GM12875 (cell line): Measurements from ENCODE around the gene IL4.
"Not testable (repeated sequence)": the region's sequence is repeated elsewhere in the genome, so short reads cannot be mapped to it uniquely, and the experiment has no call there.

Source experiments
- H3K4me3 ChIP-seq: one replicate; pipeline ENCODE4 v1.5.1; 2011; ENCODE audit warnings: low read depth, low read length, control low read depth
- TF ChIP-seq, protein P1 (sequence below): IDR thresholded peaks from 2 replicates; pipeline ENCODE4 v1.5.1; 2011; ENCODE audit warnings: low read depth, mild to moderate bottlenecking, control low read depth, inconsistent platforms, low read length, moderate library complexity, borderline replicate concordance; ENCODE audit not compliant: insufficient read depth

IL4 gene

DNA sequence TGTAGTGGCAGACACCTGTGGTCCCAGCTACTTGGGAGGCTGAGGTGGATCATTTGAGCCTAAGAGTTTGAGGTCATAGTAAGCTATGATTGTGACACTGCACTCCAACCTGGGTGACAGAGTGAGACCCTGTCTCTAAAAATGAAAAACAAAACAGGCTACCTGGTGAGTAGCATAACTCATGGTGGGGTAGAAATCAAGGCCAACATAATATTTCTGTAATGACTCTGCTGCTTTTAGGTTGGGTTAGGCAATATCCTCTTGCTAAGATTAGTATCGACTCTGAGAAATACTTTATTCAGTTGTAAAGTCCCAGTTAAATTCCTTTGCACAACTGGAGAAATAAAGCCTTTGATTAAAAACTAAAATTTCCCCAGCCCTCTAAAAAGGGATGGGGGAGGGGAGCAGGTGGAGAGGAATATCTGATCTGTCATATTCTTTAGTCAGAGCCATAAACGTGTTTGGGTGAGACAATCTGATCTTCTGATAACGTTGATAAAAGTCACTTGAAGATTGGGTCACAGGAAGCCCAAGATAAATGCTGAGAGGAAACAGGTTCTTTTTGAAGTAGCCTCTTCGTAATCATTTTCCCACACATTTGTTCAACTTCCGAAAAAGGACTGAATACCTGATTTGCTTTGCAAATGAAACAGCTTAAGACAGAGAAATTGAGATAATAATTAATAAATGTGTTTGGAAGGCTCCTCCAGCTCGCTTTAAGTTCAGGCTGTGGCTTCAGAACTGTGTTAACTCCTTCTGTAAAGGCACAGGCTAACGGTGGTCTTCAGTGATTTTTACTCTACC lies 14.9 kb downstream of the IL4 start:
- TF ChIP-seq, protein P1, sequence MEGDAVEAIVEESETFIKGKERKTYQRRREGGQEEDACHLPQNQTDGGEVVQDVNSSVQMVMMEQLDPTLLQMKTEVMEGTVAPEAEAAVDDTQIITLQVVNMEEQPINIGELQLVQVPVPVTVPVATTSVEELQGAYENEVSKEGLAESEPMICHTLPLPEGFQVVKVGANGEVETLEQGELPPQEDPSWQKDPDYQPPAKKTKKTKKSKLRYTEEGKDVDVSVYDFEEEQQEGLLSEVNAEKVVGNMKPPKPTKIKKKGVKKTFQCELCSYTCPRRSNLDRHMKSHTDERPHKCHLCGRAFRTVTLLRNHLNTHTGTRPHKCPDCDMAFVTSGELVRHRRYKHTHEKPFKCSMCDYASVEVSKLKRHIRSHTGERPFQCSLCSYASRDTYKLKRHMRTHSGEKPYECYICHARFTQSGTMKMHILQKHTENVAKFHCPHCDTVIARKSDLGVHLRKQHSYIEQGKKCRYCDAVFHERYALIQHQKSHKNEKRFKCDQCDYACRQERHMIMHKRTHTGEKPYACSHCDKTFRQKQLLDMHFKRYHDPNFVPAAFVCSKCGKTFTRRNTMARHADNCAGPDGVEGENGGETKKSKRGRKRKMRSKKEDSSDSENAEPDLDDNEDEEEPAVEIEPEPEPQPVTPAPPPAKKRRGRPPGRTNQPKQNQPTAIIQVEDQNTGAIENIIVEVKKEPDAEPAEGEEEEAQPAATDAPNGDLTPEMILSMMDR: no peak
- no peak overlapping the region for H3K4me3 ChIP-seq

GRCh38 chr5:132689513-132689912 lies 15.7 kb downstream of the IL4 start:
- TF ChIP-seq, protein P1: no peak
- H3K4me3 ChIP-seq: no peak overlapping the region

DNA sequence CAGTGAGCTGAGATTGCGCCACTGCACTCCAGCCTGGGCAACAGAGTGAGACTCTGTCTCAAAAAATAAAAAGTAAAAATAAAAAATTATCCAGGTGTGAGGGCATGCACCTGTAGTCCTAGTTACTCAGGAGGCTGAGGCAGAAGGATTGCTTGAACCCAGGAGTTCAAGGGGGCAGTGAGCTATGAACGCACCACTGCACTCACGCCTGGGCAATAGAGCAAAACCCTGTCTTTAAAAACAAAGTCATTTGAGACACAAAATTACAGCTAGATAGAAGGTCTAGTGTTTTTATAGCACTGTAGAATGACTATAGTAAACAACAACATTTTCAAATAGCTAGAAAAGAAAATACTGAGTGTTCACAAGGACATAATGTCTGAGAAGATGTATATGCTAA lies 16.4 kb downstream of the IL4 start:
- H3K4me3 ChIP-seq: no peak overlapping the region
- TF ChIP-seq, protein P1: no peak

DNA sequence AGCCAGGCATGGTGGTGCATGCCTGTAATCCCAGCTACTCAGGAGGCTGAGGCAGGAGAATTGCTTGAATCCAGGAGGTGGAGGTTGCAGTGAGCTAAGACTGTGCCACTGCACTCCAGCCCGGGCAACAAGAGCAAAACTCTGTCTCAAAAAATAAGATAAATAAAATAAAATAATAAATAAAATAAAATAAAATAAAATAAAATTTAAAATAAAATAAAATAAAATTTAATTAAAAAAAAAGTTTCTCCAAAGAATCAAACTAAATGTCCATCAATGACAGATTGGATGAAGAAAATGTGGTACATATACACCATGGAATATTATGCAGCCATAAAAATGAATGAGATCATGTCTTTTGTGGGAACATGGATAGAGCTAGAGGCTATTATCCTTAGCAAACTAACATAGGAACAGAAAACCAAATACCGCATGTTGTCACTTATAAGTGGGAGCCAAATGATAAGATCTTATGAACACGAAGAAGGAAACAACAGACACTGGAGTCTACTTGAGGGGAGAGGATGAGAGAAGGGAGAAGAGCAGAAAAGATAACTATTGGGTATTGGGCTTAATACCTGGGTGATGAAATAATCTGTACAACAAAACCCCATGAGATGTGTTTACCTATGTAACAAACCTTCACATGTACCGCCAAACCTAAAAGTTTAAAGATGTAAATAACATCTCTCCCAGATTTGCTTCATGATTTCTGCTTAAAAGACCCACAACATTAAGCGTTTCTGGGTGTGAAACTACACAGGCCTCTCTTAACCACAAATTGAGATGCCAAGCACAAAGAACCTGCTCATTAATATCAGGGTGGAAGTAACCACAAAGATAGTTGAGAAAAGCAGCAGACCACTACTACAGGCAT lies 18.2 kb downstream of the IL4 start:
- H3K4me3 ChIP-seq: not testable (repeated sequence)

DNA sequence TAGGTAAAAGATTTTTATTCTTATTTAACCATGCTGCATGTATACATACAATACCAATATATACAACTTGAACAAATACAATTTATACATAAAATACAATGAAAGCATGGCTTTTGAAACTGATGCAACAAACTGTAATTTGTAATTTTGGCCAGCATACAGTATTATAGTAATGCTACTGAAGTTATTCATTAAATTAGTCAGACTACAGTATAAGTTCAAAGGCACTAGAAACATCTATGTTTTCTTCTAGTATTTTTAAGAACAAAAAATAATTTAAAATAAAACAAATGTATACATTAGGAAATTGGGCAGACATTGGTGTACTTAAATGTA lies 18.8 kb downstream of the IL4 start:
- no peak overlapping the region for H3K4me3 ChIP-seq
- TF ChIP-seq, protein P1: no peak

GRCh38 chr5:132695956-132696355 lies 22.2 kb downstream of the IL4 start:
- no peak overlapping the region for H3K4me3 ChIP-seq

GRCh38 chr5:132704875-132705274 lies 31.1 kb downstream of the IL4 start:
- H3K4me3 ChIP-seq: no peak overlapping the region
- TF ChIP-seq, protein P1: no peak

More at GRCh38 chr5:132695956-132696355, 22.2 kb downstream of the IL4 start:
- TF ChIP-seq, protein P1: no peak
